ENCODE results near the gene SYNM. TPM values are rescaled to one million over a fixed set of nuclear protein-coding genes. Genes with fewer than 3 reads are reported as not detected.
A peak's percentile ranks its signal among the peaks of the same experiment; 100 is the strongest.

SYNM gene
- total RNA-seq, 2 donors from 2014 or later = 2.8 to 3.3 TPM

- H3K4me3 Mint-ChIP-seq = no peak overlapping the region
- peaks cover under 1% of the 10 kb centered on the region for H3K4me1 Mint-ChIP-seq (ENCODE audit: low read depth)
- DNase-seq (no peak), ATAC-seq (replicated peaks in 1 of 2) (no peak)
- no peak overlapping the region for H3K27ac Mint-ChIP-seq
- H3K9me3 Mint-ChIP-seq = no peaks in the 10 kb centered on the region
- no peaks in the 10 kb centered on the region for H3K36me3 Mint-ChIP-seq (ENCODE audit: insufficient read depth in 2 of 2)
- H3K27me3 Mint-ChIP-seq (ENCODE audit: low read depth) = peaks cover 18% of the 10 kb centered on the region
Observed at GRCh38 chr15:99095626-99096025, 9.3 kb upstream of the SYNM start.

DNA sequence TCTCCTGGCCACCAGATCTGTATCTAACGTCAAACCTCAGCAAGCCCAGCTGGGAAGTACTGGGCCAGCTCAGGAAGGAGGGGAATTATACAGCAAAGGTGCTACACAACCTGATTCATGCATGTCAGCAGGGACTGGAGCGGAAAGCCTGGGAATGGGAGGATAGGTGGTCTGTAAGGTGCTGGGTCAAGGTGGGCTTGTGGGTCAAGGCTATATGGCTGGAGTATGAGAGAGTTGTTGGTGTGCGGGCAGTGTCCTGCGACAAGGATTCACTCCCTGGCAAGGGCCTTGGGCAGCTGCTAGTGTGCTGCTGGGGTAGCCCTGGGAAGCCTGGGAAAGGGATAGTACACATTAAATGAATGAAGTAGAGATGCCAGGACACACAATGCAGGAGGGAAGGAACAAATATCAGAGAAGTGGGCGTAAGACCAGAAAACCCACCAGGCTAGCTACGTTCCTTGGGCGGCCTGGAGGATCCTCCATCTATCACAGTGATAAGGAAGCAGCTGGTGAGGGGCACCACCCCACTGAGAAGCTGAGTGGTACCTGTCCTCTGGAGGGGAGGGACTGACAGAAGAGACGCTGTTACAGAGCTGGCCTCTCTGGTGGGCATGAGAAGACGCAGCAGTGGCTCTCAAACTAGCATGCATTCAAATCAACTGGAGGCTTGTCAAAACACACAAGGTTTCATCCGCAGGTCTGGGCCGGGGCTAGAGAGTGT, 8.5 kb upstream of the SYNM start:
- no peaks in the 10 kb centered on the region for H3K9me3 Mint-ChIP-seq
- H3K4me3 Mint-ChIP-seq = no peak overlapping the region
- H3K4me1 Mint-ChIP-seq (ENCODE audit: low read depth) = no peaks in the 10 kb centered on the region
- no peak overlapping the region for H3K27ac Mint-ChIP-seq
- no peaks in the 10 kb centered on the region for H3K36me3 Mint-ChIP-seq (ENCODE audit: insufficient read depth in 2 of 2)
- ATAC-seq (replicated peaks in 1 of 2) (no peak), DNase-seq (no peak)
- peaks cover 19% of the 10 kb centered on the region for H3K27me3 Mint-ChIP-seq (ENCODE audit: low read depth)

DNA sequence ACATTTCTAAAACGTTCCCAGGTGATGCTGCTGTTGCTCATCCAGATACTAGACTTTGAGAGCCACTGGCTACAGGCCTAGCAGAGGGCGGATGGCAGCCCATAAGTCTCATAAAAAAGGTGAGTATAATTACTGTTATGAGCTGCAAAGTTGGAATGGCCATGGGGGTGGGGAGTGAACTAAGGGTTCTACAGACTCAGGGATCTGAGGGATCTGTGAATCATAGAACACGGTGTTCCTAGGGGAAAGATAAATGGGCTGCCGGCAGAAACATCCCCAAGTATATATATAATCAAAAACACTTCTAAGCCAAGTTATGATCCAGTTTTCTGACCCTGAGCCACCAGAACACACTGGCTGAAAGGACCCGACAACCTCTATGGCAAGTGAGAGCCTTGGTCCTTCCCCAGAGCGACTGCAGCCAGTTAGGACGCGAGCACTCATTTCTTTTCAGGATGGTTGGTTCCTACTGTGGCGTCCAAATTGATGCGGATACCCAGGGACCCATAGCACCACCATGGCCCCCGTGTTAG, 7.9 kb upstream of the SYNM start:
- ATAC-seq (replicated peaks in 1 of 2) (no peak), DNase-seq (no peak)
- Mint-ChIP-seq H3K27ac (no peak overlapping the region), H3K36me3 (ENCODE audit: insufficient read depth in 2 of 2) (no peaks in the 10 kb centered on the region), H3K4me3 (no peak overlapping the region), H3K9me3 (no peaks in the 10 kb centered on the region), H3K4me1 (ENCODE audit: low read depth) (no peaks in the 10 kb centered on the region), H3K27me3 (ENCODE audit: low read depth) (peaks cover 25% of the 10 kb centered on the region)

GRCh38 chr15:99097441-99098410, 7.2 kb upstream of the SYNM start:
- ATAC-seq (replicated peaks in 1 of 2) (no peak), DNase-seq (no peak)
- Mint-ChIP-seq H3K36me3 (ENCODE audit: insufficient read depth in 2 of 2) (no peaks in the 10 kb centered on the region), H3K4me1 (ENCODE audit: low read depth) (no peaks in the 10 kb centered on the region), H3K4me3 (no peak overlapping the region), H3K27me3 (ENCODE audit: low read depth) (peaks cover 33% of the 10 kb centered on the region), H3K27ac (no peak overlapping the region), H3K9me3 (no peaks in the 10 kb centered on the region)

GRCh38 chr15:99098426-99098825, 6.5 kb upstream of the SYNM start:
- H3K27ac Mint-ChIP-seq = no peak overlapping the region

GRCh38 chr15:99098991-99099390, 5.9 kb upstream of the SYNM start:
- Mint-ChIP-seq H3K27me3 (ENCODE audit: low read depth) (peaks cover 44% of the 10 kb centered on the region), H3K4me1 (ENCODE audit: low read depth) (no peaks in the 10 kb centered on the region), H3K27ac (no peak overlapping the region), H3K9me3 (no peaks in the 10 kb centered on the region), H3K36me3 (ENCODE audit: insufficient read depth in 2 of 2) (no peaks in the 10 kb centered on the region), H3K4me3 (no peak overlapping the region)
- no peak for ATAC-seq (replicated peaks in 1 of 2)
- no peak for DNase-seq

More at GRCh38 chr15:99098426-99098825, 6.5 kb upstream of the SYNM start:
- H3K4me1 Mint-ChIP-seq (ENCODE audit: low read depth) = no peaks in the 10 kb centered on the region
- no peak for ATAC-seq (replicated peaks in 1 of 2)
- DNase-seq = no peak
- H3K4me3 Mint-ChIP-seq = no peak overlapping the region
- H3K36me3 Mint-ChIP-seq (ENCODE audit: insufficient read depth in 2 of 2) = no peaks in the 10 kb centered on the region
- H3K27me3 Mint-ChIP-seq (ENCODE audit: low read depth) = peaks cover 39% of the 10 kb centered on the region
- H3K9me3 Mint-ChIP-seq = no peaks in the 10 kb centered on the region

- Mint-ChIP-seq H3K9me3 (no peaks in the 10 kb centered on the region), H3K4me1 (ENCODE audit: low read depth) (no peaks in the 10 kb centered on the region), H3K4me3 (peak overlapping the region in 1 of 2 donors; percentile 34), H3K36me3 (ENCODE audit: insufficient read depth in 2 of 2) (no peaks in the 10 kb centered on the region), H3K27ac (no peak overlapping the region), H3K27me3 (ENCODE audit: low read depth) (peaks cover 39% of the 10 kb centered on the region)
- ATAC-seq (replicated peaks in 1 of 2) = no peak
- no peak for DNase-seq
Observed at GRCh38 chr15:99099661-99100060, 5.2 kb upstream of the SYNM start.

GRCh38 chr15:99100245-99101173, 4.4 kb upstream of the SYNM start:
- ATAC-seq (replicated peaks in 1 of 2) (peak in 1 of 2 donors; percentile 14), DNase-seq (peak; percentile 65 to 66)
- H3K4me1 Mint-ChIP-seq (ENCODE audit: low read depth) = no peaks in the 10 kb centered on the region
- peaks cover 0 to 1% of the 10 kb centered on the region in 2 donors for H3K36me3 Mint-ChIP-seq (ENCODE audit: insufficient read depth in 2 of 2)
- peaks cover 39% of the 10 kb centered on the region for H3K27me3 Mint-ChIP-seq (ENCODE audit: low read depth)
- H3K27ac Mint-ChIP-seq = no peak overlapping the region
- H3K9me3 Mint-ChIP-seq = no peaks in the 10 kb centered on the region
- H3K4me3 Mint-ChIP-seq = peak overlapping the region; percentile 52 to 68

- peaks cover 43% of the 10 kb centered on the region for H3K27me3 Mint-ChIP-seq (ENCODE audit: low read depth)
- DNase-seq (no peak), ATAC-seq (replicated peaks in 1 of 2) (no peak)
- H3K27ac Mint-ChIP-seq = no peak overlapping the region
- peaks cover 0 to 1% of the 10 kb centered on the region in 2 donors for H3K36me3 Mint-ChIP-seq (ENCODE audit: insufficient read depth in 2 of 2)
- no peaks in the 10 kb centered on the region for H3K9me3 Mint-ChIP-seq
- no peak overlapping the region for H3K4me3 Mint-ChIP-seq
- peaks cover 3% of the 10 kb centered on the region for H3K4me1 Mint-ChIP-seq (ENCODE audit: low read depth)
Observed at GRCh38 chr15:99101501-99101900, 3.4 kb upstream of the SYNM start.

DNA sequence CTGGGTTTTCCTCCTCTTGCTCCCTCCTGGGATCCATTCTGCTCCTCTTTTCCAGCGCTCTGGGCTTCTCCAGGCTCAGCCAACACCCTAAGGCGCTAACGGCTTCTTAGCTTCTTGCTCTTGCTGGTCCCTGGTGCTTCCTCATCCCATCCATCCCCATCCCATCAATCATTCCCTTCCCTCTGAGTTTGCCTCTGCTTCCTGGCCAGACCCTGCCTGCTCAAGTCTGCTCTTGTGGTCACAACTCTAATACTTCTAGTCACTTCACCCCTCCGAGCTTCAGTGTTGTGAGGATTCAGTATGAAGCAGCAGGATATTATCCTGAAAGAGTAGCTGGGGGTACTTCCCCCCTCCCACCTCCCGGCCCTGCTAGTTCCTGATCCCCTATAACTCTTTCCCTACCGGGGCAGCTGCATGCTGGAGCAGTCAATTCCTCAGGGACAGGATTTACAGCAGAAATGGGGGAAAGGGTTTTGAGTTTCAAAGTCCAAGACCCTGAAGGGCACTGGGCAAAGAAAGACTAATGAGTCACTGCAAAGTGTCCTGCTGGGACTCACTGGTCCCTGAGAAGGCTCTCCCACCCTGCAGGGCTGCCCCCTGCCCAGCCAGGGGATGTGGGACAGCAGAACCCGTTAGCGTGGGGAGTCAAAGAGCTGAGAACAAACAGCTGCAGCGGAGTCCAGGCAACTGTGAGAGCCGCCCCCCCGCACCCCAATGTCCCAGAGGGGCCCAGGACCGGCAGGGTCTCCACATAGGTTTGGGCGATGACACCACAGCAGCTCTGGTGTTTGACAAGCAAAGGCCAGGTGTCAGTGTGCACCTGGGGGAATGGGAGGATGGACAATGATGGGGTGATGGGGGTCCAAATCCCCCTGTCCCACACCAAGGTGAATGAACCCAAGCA, 2.3 kb upstream of the SYNM start:
- no peak for ATAC-seq (replicated peaks in 1 of 2)
- Mint-ChIP-seq H3K4me3 (no peak overlapping the region), H3K36me3 (ENCODE audit: insufficient read depth in 2 of 2) (peaks cover 0 to 1% of the 10 kb centered on the region in 2 donors)

DNA sequence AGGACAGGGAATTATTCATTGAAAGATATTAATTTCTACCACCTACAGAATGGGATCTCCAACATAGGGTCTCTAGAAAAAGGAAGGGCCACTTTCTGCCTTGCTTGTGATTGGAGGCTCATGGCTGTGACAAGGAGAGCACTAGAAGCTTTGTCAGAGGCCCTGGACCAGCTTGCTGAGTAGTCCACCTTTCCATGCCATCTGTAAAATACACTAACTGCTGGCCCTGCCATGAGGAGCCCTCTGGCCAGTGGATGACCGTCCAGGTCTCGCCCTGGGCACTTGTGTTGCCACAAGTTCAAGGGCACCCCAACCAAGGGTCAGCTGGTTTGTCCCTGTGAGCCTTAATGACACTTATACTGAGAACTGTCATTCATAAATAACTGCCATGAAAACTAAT, 1.6 kb upstream of the SYNM start:
- no peaks in the 10 kb centered on the region for H3K9me3 Mint-ChIP-seq
- H3K27me3 Mint-ChIP-seq (ENCODE audit: low read depth) = peaks cover 53% of the 10 kb centered on the region
- H3K4me1 Mint-ChIP-seq (ENCODE audit: low read depth) = peaks cover 18% of the 10 kb centered on the region
- peaks cover 0 to 1% of the 10 kb centered on the region in 2 donors for H3K36me3 Mint-ChIP-seq (ENCODE audit: insufficient read depth in 2 of 2)
- no peak for ATAC-seq (replicated peaks in 1 of 2)
- H3K4me3 Mint-ChIP-seq = no peak overlapping the region
- H3K27ac Mint-ChIP-seq = no peak overlapping the region
- no peak for DNase-seq

More for the DNA sequence above, 2.3 kb upstream of the SYNM start:
- no peaks in the 10 kb centered on the region for H3K9me3 Mint-ChIP-seq
- H3K27ac Mint-ChIP-seq = no peak overlapping the region
- no peak for DNase-seq
- H3K27me3 Mint-ChIP-seq (ENCODE audit: low read depth) = peaks cover 53% of the 10 kb centered on the region
- H3K4me1 Mint-ChIP-seq (ENCODE audit: low read depth) = peaks cover 14% of the 10 kb centered on the region
